GM23248 (cell line): ENCODE results near the gene UBXN11. TPM values are rescaled to one million over a fixed set of nuclear protein-coding genes. Genes with fewer than 3 reads are reported as not detected.

Experiments
- DNase-seq: peaks from one replicate; pipeline ENCODE4 v3.0.0-alpha.2; 2015
- H2AFZ ChIP-seq: fragments of 200-600 bp; sonication (generic); 2 replicates; pipeline ENCODE4 v1.6.1; 2016; ENCODE audit warnings: antibody characterized with exemption
- H3F3A ChIP-seq: fragments of 200-600 bp; sonication (generic); 2 replicates; pipeline ENCODE4 v1.6.1; 2016; ENCODE audit warnings: mild to moderate bottlenecking, antibody characterized with exemption, mixed run types; ENCODE audit not compliant: insufficient read depth
- H3K27ac ChIP-seq: fragments of 200-600 bp; sonication (generic); 2 replicates; pipeline ENCODE4 v1.5.1; 2016; ENCODE audit warnings: mild to moderate bottlenecking
- H3K27me3 ChIP-seq: fragments of 200-600 bp; sonication (generic); replicated peaks from 2 replicates; pipeline ENCODE4 v1.6.1; 2016; ENCODE audit warnings: mild to moderate bottlenecking; ENCODE audit not compliant: insufficient read depth
- H3K36me3 ChIP-seq: fragments of 200-600 bp; sonication (generic); 2 replicates; pipeline ENCODE4 v1.6.1; 2016; ENCODE audit warnings: low read depth, mild to moderate bottlenecking
- H3K4me1 ChIP-seq: fragments of 200-600 bp; sonication (generic); 2 replicates; pipeline ENCODE4 v1.6.1; 2016; ENCODE audit warnings: mild to moderate bottlenecking; ENCODE audit not compliant: insufficient read depth
- H3K4me2 ChIP-seq: fragments of 200-600 bp; sonication (generic); one replicate; pipeline ENCODE4 v1.6.1; 2016; ENCODE audit warnings: mild to moderate bottlenecking; ENCODE audit not compliant: unreplicated experiment
- H3K4me3 ChIP-seq: fragments of 200-600 bp; sonication (generic); 2 replicates; pipeline ENCODE4 v1.5.1; 2016; ENCODE audit warnings: mild to moderate bottlenecking
- H3K79me2 ChIP-seq: fragments of 200-600 bp; sonication (generic); 2 replicates; pipeline ENCODE4 v1.6.1; 2016; ENCODE audit warnings: mild to moderate bottlenecking; ENCODE audit not compliant: insufficient read depth
- H3K9ac ChIP-seq: fragments of 200-600 bp; sonication (generic); 2 replicates; pipeline ENCODE4 v1.6.1; 2016; ENCODE audit warnings: mild to moderate bottlenecking
- H3K9me2 ChIP-seq: fragments of 200-600 bp; sonication (generic); 2 replicates; pipeline ENCODE4 v1.6.1; 2016; ENCODE audit warnings: mixed run types, mild to moderate bottlenecking, moderate library complexity; ENCODE audit not compliant: insufficient read depth
- H3K9me3 ChIP-seq: fragments of 200-600 bp; sonication (generic); one replicate; pipeline ENCODE4 v1.6.1; 2017; ENCODE audit warnings: low read depth
- H4K20me1 ChIP-seq: fragments of 200-600 bp; sonication (generic); 2 replicates; pipeline ENCODE4 v1.6.0; 2016; ENCODE audit not compliant: insufficient read depth
- EZH2 ChIP-seq: fragments of 200-600 bp; sonication (generic); IDR thresholded peaks from 2 replicates; pipeline ENCODE4 v1.6.1; 2018; ENCODE audit warnings: antibody characterized with exemption, mild to moderate bottlenecking; ENCODE audit not compliant: insufficient read depth, poor library complexity, severe bottlenecking
- EZH2phosphoT487 ChIP-seq: fragments of 200-600 bp; sonication (generic); IDR thresholded peaks from 2 replicates; pipeline ENCODE4 v1.6.1; 2018; ENCODE audit warnings: antibody characterized with exemption, moderate library complexity, mild to moderate bottlenecking, low read depth; ENCODE audit not compliant: insufficient read depth
- WGBS, 2 experiments: methylation state at CpG; one replicate each; pipeline ENCODE4 v1.1.6; 2015 to 2017; ENCODE audit warnings: low lambda C conversion rate in 2 of 2, low coverage in 1 of 2; ENCODE audit errors: missing lambda C conversion rate in 2 of 2; 5-methylcytosine and 5-hydroxymethylcytosine counted together
- in situ Hi-C: fragments of 300-500 bp; cut with MboI; formaldehyde crosslinking; loops from 2 replicates; pipeline ENCODE4 v1.15.0; 2020
- polyA plus RNA-seq: library from polyadenylated mRNA; unstranded; fragments of >200 nt; fragmentation: Nextera tagmentation; extraction: Ambion mirVana; gene quantifications from 2 replicates; pipeline ENCODE4 v1.2.1, GENCODE V29; 2016
- total RNA-seq: library from RNA; depleted of rRNA; stranded (reverse); fragments of >200 nt; shearing (Covaris generic); gene quantifications from 2 replicates; pipeline ENCODE4 v1.2.3, GENCODE V29; 2014

UBXN11 gene
- total and polyA plus RNA-seq, 2 experiments from 2014 or later: 5.8 to 12.7 TPM

GRCh38 chr1:26254404-26254803, 52.0 kb downstream of the UBXN11 start:
- Histone ChIP-seq H3K9me2 (no peaks in the 10 kb centered on the region), H2AFZ (no peak overlapping the region), H3K9ac (no peak overlapping the region), H3F3A (no peaks in the 10 kb centered on the region), H3K9me3 (no peaks in the 10 kb centered on the region), H3K36me3 (peaks cover 4% of the 10 kb centered on the region; the same call in 1 of the 2 replicates), H3K79me2 (no peaks in the 10 kb centered on the region), H3K4me2 (no peak overlapping the region), H3K27ac (no peak overlapping the region), H4K20me1 (no peaks in the 10 kb centered on the region), H3K4me1 (no peaks in the 10 kb centered on the region), H3K27me3 (no peaks in the 10 kb centered on the region), H3K4me3 (no peak overlapping the region)
- TF ChIP-seq EZH2 (no peak), EZH2phosphoT487 (no peak)
- 98 to 99% methylated on average over 3 of the region's 3 CpGs for WGBS, 2 experiments
- DNase-seq: no peak
- in situ Hi-C loops: no loop called here

DNA sequence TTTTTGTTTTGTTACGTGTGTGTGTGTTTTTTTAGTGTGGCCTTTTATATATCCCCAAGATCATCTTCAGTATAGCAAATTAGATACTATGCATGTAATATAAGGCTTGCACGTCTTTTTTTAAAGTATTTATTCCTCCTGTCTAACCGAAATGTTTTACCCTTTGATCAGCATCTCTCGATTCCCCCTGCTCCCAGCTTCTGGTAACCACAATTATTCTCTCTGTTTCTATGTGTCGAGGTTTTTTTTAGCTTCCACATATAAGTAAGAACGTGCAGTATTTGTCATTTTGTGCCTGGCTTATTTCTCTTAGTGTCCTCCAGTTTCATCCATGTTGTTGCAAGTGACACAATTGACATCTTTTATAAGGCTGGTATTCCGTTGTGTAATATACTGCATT, 53.7 kb downstream of the UBXN11 start:
- Histone ChIP-seq H3K9me2 (no peaks in the 10 kb centered on the region), H3K27ac (no peak overlapping the region), H3K4me2 (no peak overlapping the region), H4K20me1 (no peaks in the 10 kb centered on the region), H3K9me3 (no peaks in the 10 kb centered on the region), H3K4me1 (no peaks in the 10 kb centered on the region), H3K79me2 (no peaks in the 10 kb centered on the region), H3K4me3 (no peak overlapping the region), H3F3A (no peaks in the 10 kb centered on the region), H2AFZ (no peak overlapping the region), H3K27me3 (no peaks in the 10 kb centered on the region), H3K9ac (no peak overlapping the region), H3K36me3 (peaks cover 3% of the 10 kb centered on the region; the same call in 1 of the 2 replicates)
- 78 to 80% methylated on average over 7 of the region's 7 CpGs for WGBS, 2 experiments
- in situ Hi-C loops: no loop called here
- no peak for DNase-seq
- TF ChIP-seq EZH2phosphoT487 (no peak), EZH2 (no peak)

DNA sequence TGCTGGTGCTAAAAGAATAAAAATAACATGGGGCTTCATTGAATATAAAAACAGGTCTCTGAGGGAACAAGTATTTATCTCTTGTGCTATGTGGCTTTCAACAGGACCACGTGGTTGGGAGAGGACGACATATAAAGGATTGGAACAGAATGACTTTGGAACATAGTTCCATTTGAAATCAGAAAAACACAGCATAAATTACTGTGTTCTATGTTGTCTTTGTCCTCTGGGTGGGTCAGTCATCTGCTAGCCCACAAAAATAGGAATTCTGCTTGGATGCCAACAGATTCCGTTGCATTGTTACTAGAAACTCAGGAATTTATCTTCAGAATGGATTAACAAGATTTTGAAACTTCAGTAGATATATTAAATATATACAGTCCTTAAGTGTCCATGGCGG, 66.5 kb downstream of the UBXN11 start:
- in situ Hi-C loops: no loop called here

GRCh38 chr1:26237230-26237966, 69.0 kb downstream of the UBXN11 start:
- Histone ChIP-seq H3K27ac (no peak overlapping the region), H3K9me3 (no peaks in the 10 kb centered on the region), H3F3A (peaks cover 9% of the 10 kb centered on the region; the same call in 1 of the 2 replicates), H2AFZ (no peak overlapping the region), H3K27me3 (no peaks in the 10 kb centered on the region), H3K4me1 (peaks cover 18% of the 10 kb centered on the region), H3K4me3 (no peak overlapping the region), H3K4me2 (no peak overlapping the region), H3K9ac (no peak overlapping the region), H3K79me2 (peaks cover 62% of the 10 kb centered on the region), H3K9me2 (no peaks in the 10 kb centered on the region), H4K20me1 (no peaks in the 10 kb centered on the region), H3K36me3 (no peaks in the 10 kb centered on the region)
- peak; percentile 26 for DNase-seq
- in situ Hi-C loops: no loop called here
- TF ChIP-seq EZH2phosphoT487: no peak
- no peak for TF ChIP-seq EZH2
- 95% methylated on average over 6 of the region's 6 CpGs for WGBS, 2 experiments

More for the DNA sequence above, 66.5 kb downstream of the UBXN11 start:
- Histone ChIP-seq H3K4me2 (peak overlapping the region; percentile 17), H3K27me3 (no peaks in the 10 kb centered on the region), H3K4me1 (peaks cover 18% of the 10 kb centered on the region), H3K36me3 (no peaks in the 10 kb centered on the region), H3K4me3 (no peak overlapping the region), H3K9me3 (no peaks in the 10 kb centered on the region), H3K9ac (no peak overlapping the region), H2AFZ (no peak overlapping the region), H3K79me2 (peaks cover 67% of the 10 kb centered on the region), H3K27ac (no peak overlapping the region), H3K9me2 (no peaks in the 10 kb centered on the region), H3F3A (peaks cover 4% of the 10 kb centered on the region; the same call in 1 of the 2 replicates), H4K20me1 (no peaks in the 10 kb centered on the region)
- TF ChIP-seq EZH2 (no peak), EZH2phosphoT487 (no peak)
- peak; percentile 58 for DNase-seq
- 82 to 85% methylated on average over 4 of the region's 4 CpGs for WGBS, 2 experiments
